ENCODE data around the gene DAB2IP.

The DAB2IP gene

DNA sequence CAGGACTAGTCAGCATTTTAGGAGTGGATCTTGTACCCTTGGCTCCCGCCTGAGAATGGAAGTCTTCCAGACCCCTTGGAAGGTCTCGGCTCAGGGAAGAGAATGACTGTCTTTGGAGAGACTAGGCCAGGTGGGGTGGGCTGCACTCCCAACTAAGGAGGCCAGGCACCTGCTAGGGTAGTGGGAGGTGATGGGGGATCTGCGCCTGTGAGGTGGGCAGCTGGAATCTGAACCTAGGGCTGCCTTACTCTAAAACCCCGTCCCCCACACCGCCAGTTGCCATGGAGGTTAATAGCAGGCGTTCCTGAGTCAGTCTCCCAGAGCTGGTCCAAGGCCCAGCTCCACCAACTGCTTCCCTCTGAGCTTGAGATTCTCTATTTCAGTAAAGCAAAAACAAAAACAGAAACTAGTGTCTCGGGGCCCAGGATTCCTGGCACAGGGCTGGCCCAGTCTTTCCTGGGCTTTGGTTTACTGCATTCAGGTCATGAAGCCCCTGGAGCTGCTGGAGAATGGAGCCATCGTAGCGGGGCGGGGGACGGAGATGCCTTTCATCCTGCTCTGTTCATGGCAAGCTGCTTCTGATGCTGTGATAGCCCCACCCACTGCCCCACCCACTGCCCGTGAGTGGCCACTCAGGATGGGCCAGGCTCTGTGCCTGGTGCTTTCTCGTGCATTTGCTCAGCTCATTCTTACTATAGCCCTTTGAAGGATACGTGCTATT lies 57.5 kb downstream of the DAB2IP start:
- Histone ChIP-seq H3F3A (ENCODE audit: insufficient read depth) (no peaks in the 10 kb centered on the region), H3K36me3 (ENCODE audit: low read length) (no peaks in the 10 kb centered on the region), H3K27me3 (ENCODE audit: low read length) (no peaks in the 10 kb centered on the region), H4K20me1 (ENCODE audit: low read depth, low read length) (no peaks in the 10 kb centered on the region), H3K4me3 (ENCODE audit: insufficient read depth, low read length, poor library complexity, severe bottlenecking) (no peak overlapping the region), H3K9ac (ENCODE audit: low read length) (no peak overlapping the region), H3K4me2 (ENCODE audit: low read depth, low read length, poor library complexity, severe bottlenecking) (no peak overlapping the region), H2AFZ (ENCODE audit: low read depth, low read length, severe bottlenecking) (no peak overlapping the region), H3K27ac (ENCODE audit: low read depth, low read length) (no peak overlapping the region), H3K79me2 (ENCODE audit: insufficient read depth, low read length) (no peaks in the 10 kb centered on the region), H3K9me3 (ENCODE audit: insufficient read depth, low read length) (no peaks in the 10 kb centered on the region), H3K9me2 (replicated peaks; ENCODE audit: insufficient read depth, low read length) (no peaks in the 10 kb centered on the region)
- no peak for TF ChIP-seq EZH2phosphoT487 (conservative IDR thresholded peaks at IDR 0.05; ENCODE audit: low read length)
- TF ChIP-seq, protein P1, sequence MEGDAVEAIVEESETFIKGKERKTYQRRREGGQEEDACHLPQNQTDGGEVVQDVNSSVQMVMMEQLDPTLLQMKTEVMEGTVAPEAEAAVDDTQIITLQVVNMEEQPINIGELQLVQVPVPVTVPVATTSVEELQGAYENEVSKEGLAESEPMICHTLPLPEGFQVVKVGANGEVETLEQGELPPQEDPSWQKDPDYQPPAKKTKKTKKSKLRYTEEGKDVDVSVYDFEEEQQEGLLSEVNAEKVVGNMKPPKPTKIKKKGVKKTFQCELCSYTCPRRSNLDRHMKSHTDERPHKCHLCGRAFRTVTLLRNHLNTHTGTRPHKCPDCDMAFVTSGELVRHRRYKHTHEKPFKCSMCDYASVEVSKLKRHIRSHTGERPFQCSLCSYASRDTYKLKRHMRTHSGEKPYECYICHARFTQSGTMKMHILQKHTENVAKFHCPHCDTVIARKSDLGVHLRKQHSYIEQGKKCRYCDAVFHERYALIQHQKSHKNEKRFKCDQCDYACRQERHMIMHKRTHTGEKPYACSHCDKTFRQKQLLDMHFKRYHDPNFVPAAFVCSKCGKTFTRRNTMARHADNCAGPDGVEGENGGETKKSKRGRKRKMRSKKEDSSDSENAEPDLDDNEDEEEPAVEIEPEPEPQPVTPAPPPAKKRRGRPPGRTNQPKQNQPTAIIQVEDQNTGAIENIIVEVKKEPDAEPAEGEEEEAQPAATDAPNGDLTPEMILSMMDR (IDR thresholded peaks at IDR 0.05; ENCODE audit: insufficient read depth, low read length, poor library complexity, severe bottlenecking): no peak

GRCh38 chr9:121709798-121710197 lies 58.4 kb downstream of the DAB2IP start:
- Histone ChIP-seq H3K9me2 (replicated peaks; ENCODE audit: insufficient read depth, low read length) (no peaks in the 10 kb centered on the region), H3K27me3 (ENCODE audit: low read length) (no peaks in the 10 kb centered on the region), H3K79me2 (ENCODE audit: insufficient read depth, low read length) (no peaks in the 10 kb centered on the region), H3K36me3 (ENCODE audit: low read length) (no peaks in the 10 kb centered on the region), H3K4me2 (ENCODE audit: low read depth, low read length, poor library complexity, severe bottlenecking) (no peak overlapping the region), H3K27ac (ENCODE audit: low read depth, low read length) (no peak overlapping the region), H3K4me3 (ENCODE audit: insufficient read depth, low read length, poor library complexity, severe bottlenecking) (no peak overlapping the region), H2AFZ (ENCODE audit: low read depth, low read length, severe bottlenecking) (no peak overlapping the region), H4K20me1 (ENCODE audit: low read depth, low read length) (no peaks in the 10 kb centered on the region), H3F3A (ENCODE audit: insufficient read depth) (no peaks in the 10 kb centered on the region), H3K9ac (ENCODE audit: low read length) (no peak overlapping the region), H3K9me3 (ENCODE audit: insufficient read depth, low read length) (no peaks in the 10 kb centered on the region)
- TF ChIP-seq, protein P1 (IDR thresholded peaks at IDR 0.05; ENCODE audit: insufficient read depth, low read length, poor library complexity, severe bottlenecking): no peak
- TF ChIP-seq EZH2phosphoT487 (conservative IDR thresholded peaks at IDR 0.05; ENCODE audit: low read length): no peak

DNA sequence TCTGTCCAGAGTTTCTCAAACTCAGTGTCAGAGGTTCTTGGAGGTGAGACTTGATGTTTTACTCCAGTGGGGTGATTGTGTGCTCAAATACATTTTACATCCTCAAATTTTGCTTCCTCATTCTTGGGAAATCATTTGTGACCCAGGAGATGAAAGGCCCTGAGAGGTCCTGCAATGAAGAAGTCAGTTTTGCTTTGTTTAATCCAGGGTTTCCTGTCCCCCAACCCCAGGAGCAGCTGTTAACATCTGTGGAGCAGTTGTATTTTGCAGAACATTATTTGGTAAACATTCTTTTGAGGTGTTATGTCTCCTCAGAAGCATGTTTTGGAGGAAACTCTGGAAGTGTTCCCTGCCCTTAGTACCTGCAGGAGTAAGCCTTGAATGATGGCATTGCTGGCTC lies 59.8 kb downstream of the DAB2IP start:
- TF ChIP-seq EZH2phosphoT487 (conservative IDR thresholded peaks at IDR 0.05; ENCODE audit: low read length): no peak
- TF ChIP-seq, protein P1 (IDR thresholded peaks at IDR 0.05; ENCODE audit: insufficient read depth, low read length, poor library complexity, severe bottlenecking): no peak
- Histone ChIP-seq H3K9me3 (ENCODE audit: insufficient read depth, low read length) (no peaks in the 10 kb centered on the region), H3K4me3 (ENCODE audit: insufficient read depth, low read length, poor library complexity, severe bottlenecking) (no peak overlapping the region), H3K9ac (ENCODE audit: low read length) (no peak overlapping the region), H3F3A (ENCODE audit: insufficient read depth) (no peaks in the 10 kb centered on the region), H3K79me2 (ENCODE audit: insufficient read depth, low read length) (no peaks in the 10 kb centered on the region), H3K9me2 (replicated peaks; ENCODE audit: insufficient read depth, low read length) (no peaks in the 10 kb centered on the region), H3K4me2 (ENCODE audit: low read depth, low read length, poor library complexity, severe bottlenecking) (no peak overlapping the region), H3K27ac (ENCODE audit: low read depth, low read length) (no peak overlapping the region), H4K20me1 (ENCODE audit: low read depth, low read length) (no peaks in the 10 kb centered on the region), H3K27me3 (ENCODE audit: low read length) (no peaks in the 10 kb centered on the region), H3K36me3 (ENCODE audit: low read length) (no peaks in the 10 kb centered on the region), H2AFZ (ENCODE audit: low read depth, low read length, severe bottlenecking) (no peak overlapping the region)
